Subcutaneous abdominal adipose tissue (tissue), 5 donors: Measurements from ENCODE around the gene PGLYRP4.
"Not testable (repeated sequence)": the region's sequence is repeated elsewhere in the genome, so short reads cannot be mapped to it uniquely, and the experiment has no call there.

ENCODE experiments used
- H3K27ac ChIP-seq: one replicate; pipeline ENCODE4 v1.7.0; 2013; ENCODE audit warnings: low read depth, mild to moderate bottlenecking, inconsistent platforms, low read length, moderate library complexity
- H3K27me3 ChIP-seq, 5 donors: one replicate each; pipeline ENCODE4 v1.7.0; 2013; ENCODE audit warnings: low read length in 5 of 5, inconsistent platforms in 1 of 5; ENCODE audit not compliant: control insufficient read depth in 5 of 5, insufficient read depth in 4 of 5
- H3K36me3 ChIP-seq, 5 donors: one replicate each; pipeline ENCODE4 v1.7.0; 2013; ENCODE audit warnings: low read length in 5 of 5; ENCODE audit not compliant: control insufficient read depth in 5 of 5, insufficient read depth in 5 of 5
- H3K4me1 ChIP-seq, 5 donors: one replicate each; pipeline ENCODE4 v1.7.0; 2013; ENCODE audit warnings: low read length in 5 of 5, mild to moderate bottlenecking in 3 of 5, moderate library complexity in 1 of 5; ENCODE audit not compliant: control insufficient read depth in 5 of 5, insufficient read depth in 5 of 5
- H3K4me3 ChIP-seq, 5 donors: one replicate each; pipeline ENCODE4 v1.7.0; 2013; ENCODE audit warnings: low read length in 5 of 5, low read depth in 1 of 5
- H3K9ac ChIP-seq, 5 donors: one replicate each; pipeline ENCODE4 v1.7.0; 2013; ENCODE audit warnings: low read length in 5 of 5, mild to moderate bottlenecking in 4 of 5, moderate library complexity in 3 of 5
- H3K9me3 ChIP-seq, 5 donors: one replicate each; pipeline ENCODE4 v1.7.0; 2013; ENCODE audit warnings: low read length in 5 of 5; ENCODE audit not compliant: control insufficient read depth in 5 of 5
- donor health status: healthy.
- donor health status: healthy.
- donor health status: healthy.
- donor health status: healthy.
- donor health status: healthy.

PGLYRP4 gene

GRCh38 chr1:153349363-153350320, 1.0 kb upstream of the PGLYRP4 start:
- Histone ChIP-seq H3K4me3 (no peak overlapping the region), H3K36me3 (no peaks in the 10 kb centered on the region), H3K4me1 (no peaks in the 10 kb centered on the region), H3K9ac (no peak overlapping the region), H3K27me3 (peaks cover 15 to 47% (median 28%) of the 10 kb centered on the region in 5 donors), H3K27ac (no peak overlapping the region), H3K9me3 (no peaks in the 10 kb centered on the region)

DNA sequence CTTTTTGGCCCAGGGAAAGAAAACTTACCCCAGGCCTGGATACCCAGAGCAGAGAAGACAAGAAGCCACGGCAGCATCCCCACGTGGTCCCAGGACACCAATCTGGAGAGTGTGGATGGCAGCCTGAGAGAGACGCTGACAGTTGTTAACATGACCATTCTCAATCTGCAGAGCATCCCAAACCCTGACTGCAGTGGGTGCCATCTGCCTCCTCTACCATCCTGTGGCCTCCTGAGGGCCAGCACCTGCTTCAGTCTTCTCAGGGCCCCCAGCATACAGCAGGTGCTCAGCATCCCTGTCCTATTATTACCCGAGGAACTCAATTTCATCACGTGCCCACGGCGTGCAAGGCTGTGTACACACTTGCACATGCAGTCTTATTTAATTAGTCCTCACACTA, 785 bp downstream of the PGLYRP4 start:
- Histone ChIP-seq H3K4me1 (no peaks in the 10 kb centered on the region), H3K9ac (no peak overlapping the region), H3K36me3 (no peaks in the 10 kb centered on the region), H3K27ac (no peak overlapping the region), H3K9me3 (no peaks in the 10 kb centered on the region), H3K27me3 (peaks cover 15 to 52% (median 28%) of the 10 kb centered on the region in 5 donors), H3K4me3 (no peak overlapping the region)

GRCh38 chr1:153347049-153347448, 1.6 kb downstream of the PGLYRP4 start:
- H3K9me3 ChIP-seq, H3K4me3 ChIP-seq, H3K27ac ChIP-seq, H3K36me3 ChIP-seq, H3K4me1 ChIP-seq, H3K9ac ChIP-seq: not testable (repeated sequence)
- peaks cover 15 to 52% (median 28%) of the 10 kb centered on the region in 5 donors for H3K27me3 ChIP-seq

GRCh38 chr1:153346077-153346723, 2.4 kb downstream of the PGLYRP4 start:
- no peaks in the 10 kb centered on the region for H3K4me1 ChIP-seq
- H3K27ac ChIP-seq: no peak overlapping the region
- H3K9me3 ChIP-seq: no peaks in the 10 kb centered on the region
- no peak overlapping the region for H3K4me3 ChIP-seq
- H3K27me3 ChIP-seq: peaks cover 15 to 46% (median 27%) of the 10 kb centered on the region in 5 donors
- H3K36me3 ChIP-seq: no peaks in the 10 kb centered on the region
- no peak overlapping the region for H3K9ac ChIP-seq

- H3K9ac ChIP-seq: no peak overlapping the region
- H3K36me3 ChIP-seq: no peaks in the 10 kb centered on the region
- no peak overlapping the region for H3K4me3 ChIP-seq
- no peak overlapping the region for H3K27ac ChIP-seq
- no peaks in the 10 kb centered on the region for H3K9me3 ChIP-seq
- peaks cover 15 to 46% (median 27%) of the 10 kb centered on the region in 5 donors for H3K27me3 ChIP-seq
- H3K4me1 ChIP-seq: no peaks in the 10 kb centered on the region
Measured at GRCh38 chr1:153345187-153346076, 3.2 kb downstream of the PGLYRP4 start.

DNA sequence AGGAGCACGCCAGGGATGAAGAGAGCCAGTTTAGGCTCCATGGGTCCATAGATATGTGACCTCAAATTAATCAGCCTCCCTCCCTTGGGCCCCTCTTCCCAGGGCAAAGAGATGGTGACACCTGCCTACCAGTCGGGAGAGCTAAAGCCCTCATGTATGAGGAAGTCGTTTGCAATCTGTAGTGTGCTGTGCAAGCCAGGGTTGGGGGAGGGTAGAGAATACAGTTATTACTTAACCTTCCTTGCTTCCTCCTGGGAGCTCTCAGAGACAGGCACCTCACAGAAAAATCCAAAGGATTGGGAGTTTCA, 4.0 kb downstream of the PGLYRP4 start:
- Histone ChIP-seq H3K4me1 (no peaks in the 10 kb centered on the region), H3K4me3 (no peak overlapping the region), H3K27me3 (peaks cover 15 to 41% (median 26%) of the 10 kb centered on the region in 5 donors), H3K9ac (no peak overlapping the region), H3K27ac (no peak overlapping the region), H3K36me3 (no peaks in the 10 kb centered on the region), H3K9me3 (no peaks in the 10 kb centered on the region)

DNA sequence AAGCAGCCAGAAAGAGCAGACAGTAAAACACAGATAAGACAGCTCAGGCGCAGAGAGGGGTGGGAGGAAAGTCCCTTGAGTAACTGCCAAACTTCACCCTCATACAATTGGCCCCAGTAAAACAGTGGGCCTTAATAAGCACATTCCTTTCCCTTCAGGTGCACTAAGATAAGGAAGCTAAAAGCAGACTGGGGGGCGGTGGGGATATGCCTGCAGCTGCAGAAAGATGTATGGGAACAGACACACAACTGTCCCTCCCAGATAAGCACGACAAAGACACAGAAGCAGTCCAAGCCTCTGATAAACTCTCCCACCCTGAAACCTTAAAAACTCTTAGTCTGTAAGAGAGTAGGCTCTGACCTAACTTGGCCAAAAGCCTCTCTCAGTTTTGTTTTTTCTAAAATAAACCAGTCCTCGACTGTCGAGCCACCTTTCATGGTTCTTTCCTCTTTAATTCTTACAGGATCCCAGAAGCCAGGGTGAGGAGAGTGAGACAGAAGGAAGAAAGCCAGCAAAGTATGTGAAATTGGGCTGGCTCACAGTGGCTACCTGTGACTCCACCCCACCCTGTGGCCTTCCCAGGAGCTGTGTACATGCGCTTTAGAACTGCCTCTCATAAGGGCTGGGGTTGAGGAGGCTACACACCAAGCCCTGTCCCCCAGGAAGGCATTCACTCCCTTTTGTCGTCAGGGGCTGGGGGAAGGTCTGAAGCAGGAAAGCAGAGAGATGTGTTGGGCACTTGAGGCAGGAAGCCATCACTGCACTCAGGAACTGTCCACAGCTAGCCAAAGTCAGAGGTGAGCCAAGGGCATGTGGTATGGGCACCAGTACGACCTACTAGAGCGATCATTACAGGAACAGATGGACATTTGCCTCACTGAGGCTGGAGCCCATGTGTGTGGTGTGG, 4.6 kb downstream of the PGLYRP4 start:
- no peaks in the 10 kb centered on the region for H3K9me3 ChIP-seq
- no peaks in the 10 kb centered on the region for H3K4me1 ChIP-seq
- H3K27me3 ChIP-seq: peaks cover 12 to 36% (median 21%) of the 10 kb centered on the region in 5 donors
- H3K27ac ChIP-seq: no peak overlapping the region
- H3K9ac ChIP-seq: no peak overlapping the region
- H3K4me3 ChIP-seq: no peak overlapping the region
- H3K36me3 ChIP-seq: no peaks in the 10 kb centered on the region

GRCh38 chr1:153343040-153343681, 5.5 kb downstream of the PGLYRP4 start:
- H3K27me3 ChIP-seq: peaks cover 10 to 27% (median 18%) of the 10 kb centered on the region in 5 donors
- H3K9ac ChIP-seq: no peak overlapping the region
- no peak overlapping the region for H3K4me3 ChIP-seq
- H3K27ac ChIP-seq: no peak overlapping the region
- H3K9me3 ChIP-seq: no peaks in the 10 kb centered on the region
- no peaks in the 10 kb centered on the region for H3K4me1 ChIP-seq
- no peaks in the 10 kb centered on the region for H3K36me3 ChIP-seq

GRCh38 chr1:153342178-153342577, 6.5 kb downstream of the PGLYRP4 start:
- Histone ChIP-seq H3K27me3 (peaks cover 6 to 22% (median 14%) of the 10 kb centered on the region in 5 donors), H3K36me3 (no peaks in the 10 kb centered on the region), H3K4me3 (no peak overlapping the region), H3K9ac (no peak overlapping the region), H3K27ac (no peak overlapping the region), H3K9me3 (no peaks in the 10 kb centered on the region), H3K4me1 (no peaks in the 10 kb centered on the region)
